Myocyte (in vitro differentiated cells): ENCODE data around the gene EXOC3L2. TPM values are rescaled to one million over a fixed set of nuclear protein-coding genes. Genes with fewer than 3 reads are reported as not detected.
A peak's percentile ranks its signal among the peaks of the same experiment; 100 is the strongest.
"Not testable (repeated sequence)": the region's sequence is repeated elsewhere in the genome, so short reads cannot be mapped to it uniquely, and the experiment has no call there.

ENCODE experiments used
- DNase-seq: peaks from one replicate; pipeline ENCODE4 v3.0.0-alpha.2; 2012; ENCODE audit warnings: low read depth
- polyA plus RNA-seq: library from polyadenylated mRNA; unstranded; fragments of >200 nt; gene quantifications from one replicate; pipeline ENCODE4 v1.2.1, GENCODE V29; 2012; ENCODE audit warnings: missing spikeins
- total RNA-seq: library from RNA; depleted of rRNA; stranded (reverse); fragments of >200 nt; gene quantifications from 2 replicates; pipeline ENCODE4 v1.2.3, GENCODE V29; 2014

Gene EXOC3L2
- not detected in 2 replicates for total RNA-seq
- polyA plus RNA-seq, result 0.04 TPM

- no peak for DNase-seq
These were observed at the start of gene EXOC3L2 for GRCh38 chr19:45245334-45245787. Gene EXOC3L2, minus strand, starts transcription at chr19:45245407. Its CDS starts 6,362 bp downstream, at chr19:45239045.

- peak; percentile 36 for DNase-seq
These were observed 49.3 kb upstream of the EXOC3L2 start for GRCh38 chr19:45294291-45295029.

DNA sequence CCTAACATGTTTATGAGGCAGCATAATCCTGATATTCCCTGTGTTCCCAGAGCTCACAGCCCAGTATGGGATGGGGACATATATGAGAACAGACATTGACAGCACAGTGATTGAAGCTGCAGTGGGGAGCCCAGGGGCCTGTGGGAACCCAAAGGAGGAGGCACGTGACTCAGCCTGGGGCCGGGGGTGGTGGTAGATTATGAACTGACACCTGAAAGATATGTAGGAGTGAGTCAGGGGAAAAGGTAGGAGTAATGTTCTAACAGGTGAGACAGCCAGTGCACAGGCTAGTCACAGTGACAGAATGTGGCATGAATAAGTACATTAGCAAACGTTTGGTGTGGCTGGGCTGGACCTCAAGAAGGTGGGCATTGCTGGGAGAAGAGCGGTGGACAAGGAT lies 48.5 kb upstream of the EXOC3L2 start:
- DNase-seq, result no peak

- DNase-seq, result no peak
These were observed 46.6 kb upstream of the EXOC3L2 start for GRCh38 chr19:45291834-45292233.

DNA sequence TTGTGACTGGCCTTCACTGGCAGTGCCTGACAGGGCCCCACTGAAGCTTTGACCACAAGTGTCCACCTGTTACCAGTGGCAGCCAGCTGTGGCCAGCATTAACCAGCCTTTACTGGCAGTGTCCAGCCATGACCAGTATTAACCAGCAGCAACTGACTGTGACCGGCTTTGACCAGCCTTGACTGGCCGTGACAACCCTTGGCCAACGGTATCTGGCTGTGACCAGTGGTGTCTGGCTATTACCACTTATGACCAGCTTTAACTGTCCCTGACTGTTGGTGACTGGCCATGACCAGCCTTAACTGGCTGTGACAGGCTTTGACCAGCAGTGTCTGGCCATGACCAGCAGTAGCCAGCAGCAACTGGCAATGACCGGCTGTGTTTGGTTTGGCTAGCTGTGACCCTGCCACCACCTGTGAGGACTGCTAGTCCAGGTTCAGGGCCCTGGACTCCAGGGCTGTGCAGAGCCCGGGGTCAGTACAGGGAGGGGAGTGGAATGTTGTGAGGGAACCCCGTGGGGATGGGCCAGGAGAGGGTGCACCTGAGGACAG lies 45.2 kb upstream of the EXOC3L2 start:
- peak; percentile 53 for DNase-seq

GRCh38 chr19:45283443-45284033 lies 38.3 kb upstream of the EXOC3L2 start:
- no peak for DNase-seq

GRCh38 chr19:45280471-45280961 lies 35.3 kb upstream of the EXOC3L2 start:
- DNase-seq, result no peak

- DNase-seq, result no peak
These were observed 34.5 kb upstream of the EXOC3L2 start for GRCh38 chr19:45279587-45280192.

GRCh38 chr19:45278087-45278486 lies 32.9 kb upstream of the EXOC3L2 start:
- DNase-seq, result no peak

- DNase-seq, result no peak
These were observed 31.1 kb upstream of the EXOC3L2 start for GRCh38 chr19:45276284-45276687.

DNA sequence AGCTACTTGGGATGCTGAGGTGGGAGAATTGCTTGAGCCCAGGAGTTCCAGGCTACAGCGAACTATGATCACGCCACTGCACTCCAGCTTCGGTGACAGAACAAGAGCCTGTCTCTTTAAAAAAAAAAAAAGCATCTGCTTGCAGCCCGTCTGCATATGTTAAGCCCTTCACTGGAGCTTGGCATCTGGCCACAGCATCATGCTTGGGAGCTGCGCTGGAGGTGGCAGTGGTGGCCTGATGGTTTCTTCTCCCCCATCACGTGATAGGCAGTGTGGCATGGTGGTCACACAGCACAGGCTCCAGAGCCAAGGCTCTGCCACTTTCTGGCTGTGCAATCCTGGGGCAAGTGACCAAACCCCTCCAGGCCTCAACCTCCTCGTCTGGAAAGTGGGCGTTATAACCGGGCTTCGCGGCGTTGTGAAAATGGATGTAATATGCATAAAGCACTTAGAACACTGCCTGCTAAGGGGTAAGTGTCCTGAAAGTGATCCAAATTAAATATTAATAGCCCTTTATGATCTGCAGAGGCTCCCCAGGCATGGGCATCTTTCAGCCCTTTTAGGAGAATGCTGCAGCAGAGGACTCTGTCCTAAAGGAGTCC lies 30.3 kb upstream of the EXOC3L2 start:
- no peak for DNase-seq

GRCh38 chr19:45273521-45273855 lies 28.3 kb upstream of the EXOC3L2 start:
- DNase-seq, result no peak

- no peak for DNase-seq
These were observed 26.5 kb upstream of the EXOC3L2 start for GRCh38 chr19:45271735-45272108.

DNA sequence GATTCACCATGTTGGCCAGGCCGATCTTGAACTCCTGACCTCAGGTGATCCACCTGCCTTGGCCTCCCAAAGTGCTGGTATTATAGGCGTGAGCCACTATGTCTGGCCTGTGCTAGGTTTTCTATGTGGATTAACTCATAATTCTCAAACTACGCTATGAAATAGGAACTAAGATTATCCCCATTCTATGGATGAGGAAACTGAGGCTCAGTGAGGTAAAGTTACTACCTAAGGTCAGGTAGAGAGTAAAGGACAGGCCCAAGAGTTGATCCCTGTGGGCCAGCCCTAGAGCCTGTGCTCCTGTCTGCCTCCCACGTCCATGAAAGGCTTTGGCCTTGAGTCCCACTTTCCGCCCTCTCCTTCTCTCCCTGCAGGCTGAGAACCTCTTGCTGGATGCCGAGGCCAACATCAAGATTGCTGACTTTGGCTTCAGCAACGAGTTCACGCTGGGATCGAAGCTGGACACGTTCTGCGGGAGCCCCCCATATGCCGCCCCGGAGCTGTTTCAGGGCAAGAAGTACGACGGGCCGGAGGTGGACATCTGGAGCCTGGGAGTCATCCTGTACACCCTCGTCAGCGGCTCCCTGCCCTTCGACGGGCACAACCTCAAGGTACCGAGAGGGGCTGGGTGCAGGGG lies 26.0 kb upstream of the EXOC3L2 start:
- DNase-seq, result no peak

GRCh38 chr19:45269939-45270338 lies 24.7 kb upstream of the EXOC3L2 start:
- not testable (repeated sequence) for DNase-seq

GRCh38 chr19:45267296-45267695 lies 22.1 kb upstream of the EXOC3L2 start:
- DNase-seq, result no peak

GRCh38 chr19:45265375-45265774 lies 20.2 kb upstream of the EXOC3L2 start:
- DNase-seq, result no peak

DNA sequence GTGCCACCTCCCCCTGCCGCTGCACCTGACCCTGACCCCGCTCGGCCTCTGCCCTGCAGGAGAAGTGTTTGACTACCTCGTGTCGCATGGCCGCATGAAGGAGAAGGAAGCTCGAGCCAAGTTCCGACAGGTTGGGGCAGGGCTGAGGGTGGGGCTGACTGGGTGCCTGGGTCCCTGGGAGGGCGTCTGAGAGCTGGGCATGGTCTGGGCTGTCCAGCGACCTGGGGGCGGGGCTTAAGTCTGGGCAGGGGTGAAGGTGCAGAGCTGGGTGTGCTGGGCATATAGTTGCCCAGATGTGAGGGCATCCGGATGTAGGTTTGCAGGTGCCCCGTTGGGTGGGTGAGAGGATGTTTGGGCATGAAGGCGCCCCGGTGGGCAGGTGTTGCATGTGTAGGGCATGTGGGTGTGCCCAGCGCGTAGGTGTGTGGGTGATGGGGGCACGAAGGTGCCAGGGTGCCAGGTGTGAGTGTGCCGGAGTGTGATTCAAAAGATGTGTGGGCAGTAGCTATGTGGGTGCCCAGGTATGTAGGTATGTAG lies 19.6 kb upstream of the EXOC3L2 start:
- no peak for DNase-seq

GRCh38 chr19:45263013-45263412 lies 17.8 kb upstream of the EXOC3L2 start:
- DNase-seq, result no peak

DNA sequence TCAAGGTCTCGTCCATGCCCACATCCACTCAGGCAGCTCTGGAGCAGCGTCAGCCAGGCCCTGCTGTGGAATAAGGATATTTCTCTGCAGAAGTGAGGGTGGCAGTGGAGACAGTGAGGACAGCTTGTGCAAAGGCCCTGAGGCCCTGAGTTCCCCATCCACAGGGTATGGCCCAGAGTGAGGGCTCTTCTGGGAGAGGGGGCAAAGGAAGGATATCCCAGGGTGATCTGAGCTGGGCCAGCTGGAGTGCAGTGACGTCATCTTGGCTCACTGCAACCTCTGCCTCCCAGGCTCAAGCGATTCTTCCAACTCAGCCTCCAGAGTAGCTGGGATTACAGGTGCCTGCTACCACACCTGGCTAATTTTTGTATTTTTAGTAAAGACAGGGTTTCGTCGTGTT lies 17.4 kb upstream of the EXOC3L2 start:
- no peak for DNase-seq

- DNase-seq, result no peak
These were observed 13.7 kb upstream of the EXOC3L2 start for GRCh38 chr19:45258862-45259261.
